Measurements from ENCODE around the gene BMPER.

Gene BMPER

GRCh38 chr7:34184466-34184865 lies 279.1 kb downstream of the BMPER start:
- DNase-seq (ENCODE audit: low read depth) = no peak

- DNase-seq (ENCODE audit: low read depth) = no peak
Measured at GRCh38 chr7:34187798-34188307, 282.5 kb downstream of the BMPER start.

- DNase-seq (ENCODE audit: low read depth) = no peak
Measured at GRCh38 chr7:34189031-34189430, 283.7 kb downstream of the BMPER start.

GRCh38 chr7:34190299-34190698 lies 285.0 kb downstream of the BMPER start:
- DNase-seq (ENCODE audit: low read depth) = no peak

DNA sequence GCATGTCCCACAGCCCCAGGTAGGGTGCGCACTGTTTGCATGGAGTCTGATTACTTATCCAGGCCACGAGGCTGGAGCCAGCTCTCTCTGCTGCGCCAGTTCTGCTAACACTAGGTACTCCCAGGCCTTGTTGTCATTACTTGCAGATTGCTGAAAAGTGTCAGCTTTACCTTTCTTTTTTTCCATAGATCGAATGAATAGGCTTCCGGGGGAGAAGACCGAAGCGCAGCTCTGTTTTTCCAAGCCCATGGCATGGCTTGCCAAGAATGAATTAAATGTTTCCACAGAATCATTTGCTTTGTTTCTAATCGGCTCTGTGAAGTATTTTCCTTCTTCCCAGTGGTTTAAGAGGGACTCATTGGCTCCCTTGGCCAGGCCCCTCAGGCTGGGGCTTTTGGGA lies 285.8 kb downstream of the BMPER start:
- DNase-seq (ENCODE audit: low read depth) = no peak

DNA sequence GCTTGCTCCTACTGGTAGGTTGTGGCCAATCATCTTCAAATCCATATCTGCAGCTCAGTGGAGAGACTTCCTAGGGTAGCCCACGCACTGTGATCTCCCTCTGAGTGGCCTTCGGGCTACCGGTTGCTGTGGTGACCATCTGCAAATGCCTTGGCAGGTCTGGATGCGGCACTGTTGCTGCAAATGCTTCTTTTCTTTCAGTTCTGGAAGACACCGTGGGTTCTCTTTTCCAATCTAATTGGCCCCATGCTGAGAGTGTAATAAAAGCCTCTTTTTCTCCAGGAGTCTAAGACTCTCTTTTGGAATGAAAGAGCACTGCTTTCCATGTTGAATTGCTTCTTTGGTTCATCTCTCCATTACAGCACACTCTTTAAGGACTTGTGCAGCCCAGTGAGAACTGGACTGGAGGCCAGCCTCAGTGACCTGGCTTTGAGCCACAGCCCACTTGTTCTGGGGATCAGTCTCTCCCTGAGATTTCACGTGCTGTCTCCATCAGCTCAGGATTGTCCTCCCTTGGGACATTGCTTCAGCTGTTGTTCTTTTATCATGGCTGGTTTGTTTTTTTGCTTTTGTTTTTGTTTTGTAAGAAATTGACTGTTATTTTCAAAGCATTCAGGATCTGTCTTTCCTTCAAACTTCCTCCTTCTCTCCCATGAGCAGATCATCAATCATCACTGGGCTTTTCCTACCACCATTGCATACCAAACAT lies 286.6 kb downstream of the BMPER start:
- DNase-seq (ENCODE audit: low read depth) = no peak

GRCh38 chr7:34192906-34193305 lies 287.6 kb downstream of the BMPER start:
- no peak for DNase-seq (ENCODE audit: low read depth)

DNA sequence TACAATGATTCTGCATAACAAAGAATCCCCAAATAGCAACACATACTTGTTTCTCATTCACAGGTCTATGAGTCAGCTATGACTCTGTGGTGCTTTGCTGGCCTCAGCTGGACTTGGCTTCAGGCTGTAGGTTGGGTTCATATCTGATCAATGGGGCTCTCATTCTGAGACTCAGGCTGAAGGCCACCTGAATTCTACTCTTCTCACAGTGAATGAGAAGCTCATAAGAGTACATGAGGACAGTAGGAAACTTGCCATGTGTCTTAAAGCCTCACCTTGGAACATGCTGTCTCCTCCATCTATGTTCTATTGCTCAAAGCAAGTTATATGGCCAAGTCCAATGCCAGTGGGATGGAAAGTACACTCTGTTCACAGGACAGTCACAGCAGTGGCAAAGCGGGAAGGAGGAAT lies 292.9 kb downstream of the BMPER start:
- DNase-seq (ENCODE audit: low read depth) = no peak
